ENCODE data around the gene TPTE. TPM values are rescaled to one million over a fixed set of nuclear protein-coding genes. Genes with fewer than 3 reads are reported as not detected.
"Not testable (repeated sequence)": the region's sequence is repeated elsewhere in the genome, so short reads cannot be mapped to it uniquely, and the experiment has no call there.

TPTE gene
- total RNA-seq, 2 donors from 2014 or later, result not detected

- no peaks in the 10 kb centered on the region for H3K36me3 ChIP-seq
- intact Hi-C loops (cut with DNase I), result no loop called here
- no peak for TF ChIP-seq CTCF (IDR thresholded peaks at IDR 0.05)
- no peaks in the 10 kb centered on the region for H3K27me3 ChIP-seq
- H3K4me3 ChIP-seq, result no peak overlapping the region
- DNase-seq, result no peak
- no peak overlapping the region for H3K27ac ChIP-seq
- no peaks in the 10 kb centered on the region for H3K4me1 ChIP-seq
- no peaks in the 10 kb centered on the region for H3K9me3 ChIP-seq
- H3K9ac ChIP-seq (ENCODE audit: low read depth in 2 of 2, low read length in 2 of 2), result no peak overlapping the region
Measured at GRCh38 chr21:10616535-10616934, 95.2 kb downstream of the TPTE start.

GRCh38 chr21:10617133-10617752 lies 95.9 kb downstream of the TPTE start:
- H3K36me3 ChIP-seq; H3K9ac ChIP-seq (ENCODE audit: low read depth in 2 of 2, low read length in 2 of 2); H3K4me3 ChIP-seq; H3K4me1 ChIP-seq; H3K27me3 ChIP-seq; H3K9me3 ChIP-seq; DNase-seq; intact Hi-C loops (cut with DNase I); H3K27ac ChIP-seq: not testable (repeated sequence)

DNA sequence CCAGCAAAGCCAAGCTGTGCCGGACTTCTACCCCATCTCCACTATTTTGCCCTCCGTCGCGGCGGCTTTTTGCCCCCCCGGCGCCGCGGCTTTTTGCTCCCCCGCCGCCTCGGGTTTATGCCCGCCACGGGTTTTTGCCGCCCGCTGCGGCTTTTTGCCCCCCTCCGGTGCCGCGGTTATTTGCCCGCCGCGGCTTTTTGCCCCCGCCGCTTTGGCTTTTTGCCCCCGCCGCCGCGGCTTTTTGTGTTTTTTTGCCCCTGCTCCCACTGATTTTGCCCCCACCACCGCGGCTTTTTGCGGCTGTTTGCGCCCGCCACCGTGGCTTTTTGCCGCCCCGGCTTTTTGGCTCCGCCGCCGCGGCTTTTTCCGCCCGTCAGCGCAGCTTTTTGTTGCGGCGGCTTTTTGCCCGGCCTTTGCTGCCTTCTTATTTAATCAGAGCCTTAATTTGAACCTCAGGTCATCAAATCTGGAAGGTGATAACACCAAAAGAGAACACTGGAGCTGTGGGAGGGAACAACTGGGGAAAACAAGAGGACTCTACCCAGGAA lies 106.0 kb downstream of the TPTE start:
- no peaks in the 10 kb centered on the region for H3K36me3 ChIP-seq
- H3K4me3 ChIP-seq, result no peak overlapping the region
- intact Hi-C loops (cut with DNase I), result no loop called here
- no peak for TF ChIP-seq CTCF (IDR thresholded peaks at IDR 0.05)
- no peaks in the 10 kb centered on the region for H3K27me3 ChIP-seq
- H3K4me1 ChIP-seq, result no peaks in the 10 kb centered on the region
- H3K9me3 ChIP-seq, result no peaks in the 10 kb centered on the region
- H3K27ac ChIP-seq, result no peak overlapping the region
- DNase-seq, result no peak
- H3K9ac ChIP-seq (ENCODE audit: low read depth in 2 of 2, low read length in 2 of 2), result no peak overlapping the region

DNA sequence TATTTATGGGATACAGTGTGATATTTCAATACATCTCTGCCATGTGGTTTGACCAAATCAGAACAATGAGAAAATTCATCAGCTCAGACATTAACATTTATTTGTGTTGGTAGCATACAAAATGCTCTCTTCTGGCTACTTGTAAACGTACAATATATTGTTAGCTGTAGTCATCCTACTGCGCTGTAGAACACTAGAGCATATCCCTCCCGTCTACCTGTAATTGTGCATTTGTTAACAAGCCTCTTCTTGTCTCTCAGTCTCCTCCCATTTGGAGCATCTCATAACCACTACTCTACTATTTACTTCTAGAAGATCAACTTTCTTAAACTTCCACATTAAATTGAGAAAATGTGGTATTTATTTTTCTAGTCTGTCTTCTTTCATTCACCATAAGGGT lies 107.9 kb downstream of the TPTE start:
- H3K9ac ChIP-seq (ENCODE audit: low read depth in 2 of 2, low read length in 2 of 2); intact Hi-C loops (cut with DNase I); H3K9me3 ChIP-seq; H3K27me3 ChIP-seq; H3K4me1 ChIP-seq; H3K36me3 ChIP-seq; H3K4me3 ChIP-seq; DNase-seq; H3K27ac ChIP-seq: not testable (repeated sequence)

DNA sequence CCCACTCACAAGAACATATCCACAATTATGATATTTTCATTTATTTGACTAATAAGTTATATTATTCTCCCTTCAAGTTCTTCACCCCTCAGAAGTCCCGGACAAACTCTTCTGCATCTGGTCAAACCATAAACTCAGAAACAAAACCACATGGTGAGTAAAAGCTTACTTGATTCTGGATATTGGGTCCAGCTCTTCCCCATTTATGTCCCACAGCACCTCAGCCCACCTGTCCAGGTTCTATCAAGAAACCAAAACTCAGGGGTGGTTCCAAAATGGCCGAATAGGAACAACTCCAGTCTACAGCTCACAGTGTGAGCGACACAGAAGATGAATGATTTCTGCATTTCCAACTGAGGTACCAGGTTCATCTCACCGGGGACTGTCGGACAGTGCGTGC lies 109.4 kb downstream of the TPTE start:
- H3K9me3 ChIP-seq; H3K27ac ChIP-seq; H3K4me1 ChIP-seq; intact Hi-C loops (cut with DNase I); H3K27me3 ChIP-seq; H3K36me3 ChIP-seq; H3K4me3 ChIP-seq; DNase-seq; H3K9ac ChIP-seq (ENCODE audit: low read depth in 2 of 2, low read length in 2 of 2): not testable (repeated sequence)

- intact Hi-C loops (cut with DNase I); H3K9ac ChIP-seq (ENCODE audit: low read depth in 2 of 2, low read length in 2 of 2); H3K4me1 ChIP-seq; H3K4me3 ChIP-seq; H3K36me3 ChIP-seq; H3K9me3 ChIP-seq; H3K27me3 ChIP-seq; DNase-seq; H3K27ac ChIP-seq: not testable (repeated sequence)
Measured at GRCh38 chr21:10631316-10631715, 109.9 kb downstream of the TPTE start.

GRCh38 chr21:10638144-10638543 lies 116.8 kb downstream of the TPTE start:
- H3K36me3 ChIP-seq; DNase-seq; H3K4me1 ChIP-seq; H3K4me3 ChIP-seq; H3K27me3 ChIP-seq; intact Hi-C loops (cut with DNase I); H3K9ac ChIP-seq (ENCODE audit: low read depth in 2 of 2, low read length in 2 of 2); H3K27ac ChIP-seq: not testable (repeated sequence)
- peaks cover 13% of the 10 kb centered on the region for H3K9me3 ChIP-seq

GRCh38 chr21:10639123-10639522 lies 117.7 kb downstream of the TPTE start:
- Histone ChIP-seq H3K36me3 (no peaks in the 10 kb centered on the region), H3K27me3 (no peaks in the 10 kb centered on the region), H3K4me3 (no peak overlapping the region), H3K4me1 (no peaks in the 10 kb centered on the region), H3K9ac (ENCODE audit: low read depth in 2 of 2, low read length in 2 of 2) (no peak overlapping the region), H3K9me3 (peaks cover 13% of the 10 kb centered on the region), H3K27ac (no peak overlapping the region)
- DNase-seq, result no peak
- intact Hi-C loops (cut with DNase I), result no loop called here
- no peak for TF ChIP-seq CTCF (IDR thresholded peaks at IDR 0.05)

GRCh38 chr21:10639746-10640145 lies 118.4 kb downstream of the TPTE start:
- H3K9me3 ChIP-seq; H3K27me3 ChIP-seq; H3K36me3 ChIP-seq; H3K4me3 ChIP-seq; intact Hi-C loops (cut with DNase I); H3K9ac ChIP-seq (ENCODE audit: low read depth in 2 of 2, low read length in 2 of 2); H3K27ac ChIP-seq; DNase-seq; H3K4me1 ChIP-seq: not testable (repeated sequence)

Data from colonic mucosa (tissue), 4 donors.